Spleen (tissue), 11 donors: Measurements from ENCODE around the gene IL17C. TPM values are rescaled to one million over a fixed set of nuclear protein-coding genes. Genes with fewer than 3 reads are reported as not detected.

Experiments
- DNase-seq: peaks from one replicate; pipeline ENCODE4 v3.0.0-alpha.2; 2020
- H3K27ac ChIP-seq, 8 donors: fragments of 200-600 bp; sonication (generic) in 7 of 8; 1 replicate in 4 of 8; 2 replicates in 4 of 8; pipeline versions ENCODE4 v1.5.0 to v1.8.0; 2016 to 2021; ENCODE audit warnings: inconsistent platforms in 4 of 8, mild to moderate bottlenecking in 4 of 8, moderate library complexity in 1 of 8
- H3K27me3 ChIP-seq, 7 donors: fragments of 200-600 bp; sonication (generic) in 6 of 7; replicated peaks in 1 of 7; 1 replicate in 4 of 7; 2 replicates in 3 of 7; pipeline versions ENCODE4 v1.5.0 to v1.8.0; 2016 to 2021; ENCODE audit warnings: inconsistent platforms in 3 of 7, mild to moderate bottlenecking in 1 of 7
- H3K36me3 ChIP-seq, 6 donors: fragments of 200-600 bp; sonication (generic) in 5 of 6; 1 replicate in 4 of 6; 2 replicates in 2 of 6; pipeline versions ENCODE4 v1.5.0 to v1.8.0; 2016 to 2021; ENCODE audit warnings: inconsistent platforms in 2 of 6
- H3K4me1 ChIP-seq, 6 donors: fragments of 200-600 bp; sonication (generic) in 5 of 6; 1 replicate in 3 of 6; 2 replicates in 3 of 6; pipeline versions ENCODE4 v1.5.0 to v1.8.0; 2016 to 2021; ENCODE audit warnings: inconsistent platforms in 3 of 6
- H3K4me3 ChIP-seq, 8 donors: fragments of 200-600 bp; sonication (generic) in 7 of 8; 1 replicate in 4 of 8; 2 replicates in 4 of 8; pipeline versions ENCODE4 v1.5.0 to v1.8.0; 2016 to 2021; ENCODE audit warnings: inconsistent platforms in 4 of 8, mild to moderate bottlenecking in 4 of 8, moderate library complexity in 2 of 8
- H3K9me3 ChIP-seq, 8 donors: fragments of 200-600 bp; sonication (generic) in 7 of 8; 1 replicate in 4 of 8; 2 replicates in 4 of 8; pipeline versions ENCODE4 v1.5.0 to v1.8.0; 2016 to 2021; ENCODE audit warnings: inconsistent platforms in 4 of 8
- CTCF ChIP-seq, 11 experiments: fragments of 200-600 bp in 7 of 11; fragments of 450-650 bp in 4 of 11; sonication (generic) in 4 of 11; IDR thresholded peaks in 8 of 11; conservative IDR thresholded peaks in 3 of 11; 1 replicate in 7 of 11; 2 replicates in 4 of 11; pipeline versions ENCODE4 v1.4.0 to v1.8.0; 2016 to 2021; ENCODE audit warnings: antibody characterized with exemption in 11 of 11, inconsistent platforms in 4 of 11, mild to moderate bottlenecking in 1 of 11
- POLR2A ChIP-seq, 3 donors: fragments of 450-650 bp; IDR thresholded peaks; one replicate each; pipeline ENCODE4 v1.5.1; 2017; ENCODE audit warnings: antibody characterized with exemption in 3 of 3, mild to moderate bottlenecking in 1 of 3
- POLR2AphosphoS5 ChIP-seq, 3 donors: sonication (generic); formaldehyde crosslinking; IDR thresholded peaks; one replicate each; pipeline ENCODE4 v1.5.1; 2017; ENCODE audit warnings: antibody characterized with exemption in 3 of 3
- WGBS, 5 donors: extraction: QIAGEN DNeasy Blood & Tissue Kit in 3 of 5; methylation state at CpG; one replicate each; pipeline versions ENCODE4 v1.1.5 to v1.1.7; 2013 to 2018; 5-methylcytosine and 5-hydroxymethylcytosine counted together
- intact Hi-C: fragments of 100-400 bp; cut with DNase I; formaldehyde crosslinking; loops from one replicate; pipeline ENCODE4 v1.15.0; 2023; ENCODE audit warnings: low total_unique reads
- polyA plus RNA-seq, 3 donors: library from polyadenylated mRNA; stranded (reverse); fragments of 200-250 nt; gene quantifications; one replicate each; pipeline ENCODE4 v1.2.1, GENCODE V29; 2013
- total RNA-seq, 7 donors: library from RNA; depleted of rRNA in 3 of 7; stranded (reverse); fragments of >200 nt in 3 of 7; fragmentation: NEBNext Ultra II Directional in 4 of 7; extraction: Animal tissue kit (Norgen Biotek cat#: 25700) in 4 of 7; gene quantifications; one replicate each; pipeline versions ENCODE4 v1.1.0 to v1.2.1, GENCODE V29; 2016 to 2021
- donor health status: healthy with polysubstance abuse.
- donor health status: DM: no; HTN: no; CAD: no; lungs with moderate emphysema.
- donor health status: DM: no; HTN: no; CAD: no.
- donor health status: Bipolar disorder and iron deficiency.
- donor health status: healthy.
- donor health status: DM: no; HTN: no; CAD: no.
- donor health status: DM: yes; HTN: yes; CAD: no.

IL17C gene
- total and polyA plus RNA-seq, 10 donors, result 0.39 to 1.2 (median 0.64) TPM; not detected in 5

DNA sequence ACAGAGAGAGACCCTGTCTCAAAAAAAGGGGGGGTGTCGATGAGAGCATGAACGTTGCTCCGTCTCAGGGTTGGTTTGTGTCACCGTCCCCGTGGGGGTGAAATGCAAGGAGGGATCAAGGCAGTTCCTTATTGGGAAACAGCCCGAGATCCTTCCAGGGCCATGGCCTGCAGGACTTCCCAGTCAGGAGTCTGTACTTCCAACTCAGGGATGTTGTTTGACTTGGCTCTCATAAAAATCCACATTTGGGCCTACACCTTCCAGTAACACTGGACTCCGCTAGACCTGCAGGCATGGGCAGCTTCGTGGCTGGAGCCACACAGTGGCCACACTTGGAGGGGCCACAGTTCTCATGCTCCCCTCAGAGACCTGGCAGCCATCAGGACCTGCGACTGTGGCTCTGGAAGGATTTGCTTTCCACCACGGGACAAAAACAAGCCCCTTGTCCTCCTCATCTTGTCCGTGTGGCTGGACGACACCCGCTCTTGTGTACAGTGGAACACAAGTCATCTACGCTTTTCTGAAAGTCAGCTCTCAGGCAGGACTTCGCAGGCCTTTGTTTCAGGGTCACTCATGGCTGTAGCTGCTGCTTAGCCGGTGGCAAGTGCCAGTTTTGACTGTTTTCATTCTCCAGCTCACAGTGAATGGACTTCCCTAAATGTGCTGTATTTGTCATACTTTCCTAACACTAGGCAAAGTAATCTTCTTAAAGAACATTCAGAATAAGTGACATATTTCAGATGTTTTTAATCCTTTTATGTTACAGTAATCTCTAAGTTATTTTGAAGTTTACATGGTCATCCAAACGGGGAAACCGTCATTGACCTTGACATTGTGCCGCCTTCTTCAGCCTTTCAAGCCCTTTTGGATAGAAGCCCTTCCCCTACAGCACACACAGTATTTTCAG is 24.2 kb upstream of the IL17C start:
- intact Hi-C loops, result no loop called here
- peak overlapping the region in 6 of 8 donors; percentile 26 to 51 (median 34) for H3K27ac ChIP-seq
- DNase-seq, result no peak
- no peaks in the 10 kb centered on the region for H3K9me3 ChIP-seq
- WGBS, 5 donors, result 78 to 86% (median 79%) methylated on average over 18 to 19 of the region's 19 CpGs
- H3K36me3 ChIP-seq, result peaks cover 0 to 100% (median 39%) of the 10 kb centered on the region in 6 donors
- H3K4me1 ChIP-seq, result peaks cover 6 to 63% (median 33%) of the 10 kb centered on the region in 6 donors
- H3K27me3 ChIP-seq, result no peaks in the 10 kb centered on the region
- no peak for TF ChIP-seq POLR2AphosphoS5 (IDR thresholded peaks at IDR 0.05)
- no peak for TF ChIP-seq CTCF (IDR thresholded peaks at IDR 0.05 in 8 of 11, conservative IDR thresholded peaks at IDR 0.05 in 3 of 11)
- TF ChIP-seq POLR2A (IDR thresholded peaks at IDR 0.05), result no peak
- H3K4me3 ChIP-seq, result no peak overlapping the region

DNA sequence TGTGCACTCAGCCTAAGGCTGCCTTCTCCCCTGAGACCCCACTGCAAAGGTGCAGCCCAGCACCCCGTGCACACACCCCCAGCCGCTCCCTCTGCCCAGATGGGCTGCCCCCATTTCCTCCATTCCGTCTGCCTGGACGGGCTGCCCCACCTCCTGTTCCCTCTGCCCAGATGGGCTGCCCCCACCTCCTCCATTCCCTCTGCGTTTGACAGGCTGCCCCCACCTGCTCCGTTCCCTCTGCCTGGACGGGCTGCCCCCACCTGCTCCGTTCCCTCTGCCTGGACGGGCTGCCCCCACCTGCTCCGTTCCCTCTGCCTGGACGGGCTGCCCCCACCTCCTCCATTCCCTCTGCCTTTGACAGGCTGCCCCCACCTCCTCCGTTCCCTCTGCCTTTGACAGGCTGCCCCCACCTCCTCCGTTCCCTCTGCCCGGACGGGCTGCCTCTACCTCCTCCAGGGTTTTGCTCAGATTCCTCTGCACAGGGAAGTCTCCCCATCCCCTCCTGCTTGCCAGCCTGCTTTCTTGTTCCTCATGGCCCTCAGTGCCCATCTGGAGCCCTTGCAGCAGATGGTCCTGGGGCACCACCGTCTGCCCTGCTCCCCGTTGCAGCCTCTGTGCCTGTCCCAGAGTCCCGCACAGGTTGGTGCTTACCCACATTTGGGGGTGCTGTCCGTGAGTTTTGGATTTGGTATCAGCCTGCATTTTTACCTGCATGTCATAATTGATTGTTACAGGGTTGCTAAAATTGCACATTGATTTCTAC is 23.4 kb upstream of the IL17C start:
- intact Hi-C loops, result no loop called here
- Histone ChIP-seq H3K36me3 (peaks cover 0 to 100% (median 31%) of the 10 kb centered on the region in 6 donors), H3K27me3 (no peaks in the 10 kb centered on the region), H3K27ac (peak overlapping the region in 5 of 8 donors; percentile 26 to 51 (median 33)), H3K4me3 (no peak overlapping the region), H3K4me1 (peaks cover 6 to 71% (median 40%) of the 10 kb centered on the region in 6 donors), H3K9me3 (no peaks in the 10 kb centered on the region)
- 76 to 87% (median 85%) methylated on average over 17 to 19 of the region's 19 CpGs for WGBS, 5 donors
- no peak for DNase-seq
- TF ChIP-seq POLR2A (IDR thresholded peaks at IDR 0.05), result no peak
- TF ChIP-seq POLR2AphosphoS5 (IDR thresholded peaks at IDR 0.05), result no peak
- TF ChIP-seq CTCF (IDR thresholded peaks at IDR 0.05 in 8 of 11, conservative IDR thresholded peaks at IDR 0.05 in 3 of 11), result no peak

GRCh38 chr16:88616320-88616719 is 22.1 kb upstream of the IL17C start:
- no peaks in the 10 kb centered on the region for H3K27me3 ChIP-seq
- H3K27ac ChIP-seq, result no peak overlapping the region
- intact Hi-C loops, result no loop called here

More at GRCh38 chr16:88616320-88616719, 22.1 kb upstream of the IL17C start:
- Histone ChIP-seq H3K4me1 (peaks cover 6 to 85% (median 48%) of the 10 kb centered on the region in 6 donors), H3K36me3 (peaks cover 0 to 97% (median 18%) of the 10 kb centered on the region in 6 donors), H3K4me3 (no peak overlapping the region), H3K9me3 (no peaks in the 10 kb centered on the region)
- DNase-seq, result no peak
- 89 to 92% (median 91%) methylated on average over 13 of the region's 13 CpGs for WGBS, 5 donors
- TF ChIP-seq POLR2A (IDR thresholded peaks at IDR 0.05), result no peak
- no peak for TF ChIP-seq CTCF (IDR thresholded peaks at IDR 0.05 in 8 of 11, conservative IDR thresholded peaks at IDR 0.05 in 3 of 11)
- no peak for TF ChIP-seq POLR2AphosphoS5 (IDR thresholded peaks at IDR 0.05)
